UCSD-AML1 (cell line): ENCODE measurements around the gene MRPS14.
A peak's percentile ranks its signal among the peaks of the same experiment; 100 is the strongest.

Source experiments
- DNase-seq: peaks from one replicate; lab custom pipeline; 2025; ENCODE audit not compliant: unreplicated experiment; lab: John Stamatoyannopoulos, UW

The MRPS14 gene

GRCh38 chr1:174988986-174989385, 34.2 kb downstream of the MRPS14 start:
- no peak for DNase-seq

- no peak for DNase-seq
Observed at GRCh38 chr1:174988539-174988938, 34.7 kb downstream of the MRPS14 start.

- DNase-seq = no peak
Observed at GRCh38 chr1:174984952-174985351, 38.3 kb downstream of the MRPS14 start.

- no peak for DNase-seq
Observed at GRCh38 chr1:174982971-174983689, 40.1 kb downstream of the MRPS14 start.

GRCh38 chr1:174976436-174977108, 46.7 kb downstream of the MRPS14 start:
- DNase-seq = no peak

- no peak for DNase-seq
Observed at GRCh38 chr1:174975764-174976163, 47.5 kb downstream of the MRPS14 start.

GRCh38 chr1:174974711-174975119, 48.5 kb downstream of the MRPS14 start:
- DNase-seq = no peak

- no peak for DNase-seq
Observed at GRCh38 chr1:174971902-174972301, 51.3 kb downstream of the MRPS14 start.

- DNase-seq = no peak
Observed at GRCh38 chr1:174971466-174971865, 51.8 kb downstream of the MRPS14 start.

- no peak for DNase-seq
Observed at GRCh38 chr1:174969977-174970376, 53.2 kb downstream of the MRPS14 start.

GRCh38 chr1:174968750-174969244, 54.4 kb downstream of the MRPS14 start:
- DNase-seq = no peak

GRCh38 chr1:174967845-174968705, 55.1 kb downstream of the MRPS14 start:
- DNase-seq = no peak

- DNase-seq = no peak
Observed at GRCh38 chr1:174966008-174966572, 57.1 kb downstream of the MRPS14 start.

- DNase-seq = peak; percentile 18
Observed at GRCh38 chr1:174965362-174966007, 57.7 kb downstream of the MRPS14 start.

- no peak for DNase-seq
Observed at GRCh38 chr1:174964972-174965361, 58.3 kb downstream of the MRPS14 start.

GRCh38 chr1:174964261-174964971, 58.8 kb downstream of the MRPS14 start:
- no peak for DNase-seq

- no peak for DNase-seq
Observed at GRCh38 chr1:174963529-174964125, 59.6 kb downstream of the MRPS14 start.
